ENCODE measurements around the gene IRX4.
A peak's percentile ranks its signal among the peaks of the same experiment; 100 is the strongest.

Gene IRX4

GRCh38 chr5:1882337-1883119, at the start of gene IRX4:
TSS of gene IRX4 (minus strand) at chr5:1882925. CDS start at chr5:1882647, 278 bp downstream.
- DNase-seq = peak; percentile 50

DNA sequence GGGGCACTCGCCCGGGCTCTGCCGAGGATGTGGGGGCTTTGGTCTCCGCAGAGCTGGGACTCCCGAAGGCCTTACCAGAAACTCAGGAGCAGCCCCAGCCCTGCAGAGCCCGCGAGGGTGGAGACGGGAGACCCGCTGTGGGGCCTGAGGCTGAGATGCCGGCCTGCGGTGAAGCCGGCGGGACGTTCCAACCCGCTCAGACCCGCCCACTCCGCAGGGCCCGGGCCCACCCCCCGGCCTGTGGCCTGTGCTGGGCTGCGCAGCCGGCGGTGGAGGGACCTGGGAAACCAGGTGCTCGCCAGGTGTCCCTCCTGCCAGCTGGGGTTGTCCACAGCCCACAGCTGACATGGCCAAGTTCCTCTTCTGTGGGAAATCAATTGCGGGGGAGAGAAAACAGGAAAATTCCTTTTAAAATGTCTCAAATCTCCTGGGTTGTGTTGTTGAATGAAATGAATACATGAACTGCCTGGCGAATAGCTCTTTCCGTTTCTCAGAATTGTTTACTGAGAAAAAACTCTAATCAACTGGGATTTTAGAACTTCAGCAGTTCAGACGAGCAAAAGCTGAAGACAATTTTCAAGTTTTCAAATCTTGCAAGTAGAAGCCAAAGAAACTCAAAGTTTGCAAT, 49.0 kb upstream of the IRX4 start:
- no peak for DNase-seq

DNA sequence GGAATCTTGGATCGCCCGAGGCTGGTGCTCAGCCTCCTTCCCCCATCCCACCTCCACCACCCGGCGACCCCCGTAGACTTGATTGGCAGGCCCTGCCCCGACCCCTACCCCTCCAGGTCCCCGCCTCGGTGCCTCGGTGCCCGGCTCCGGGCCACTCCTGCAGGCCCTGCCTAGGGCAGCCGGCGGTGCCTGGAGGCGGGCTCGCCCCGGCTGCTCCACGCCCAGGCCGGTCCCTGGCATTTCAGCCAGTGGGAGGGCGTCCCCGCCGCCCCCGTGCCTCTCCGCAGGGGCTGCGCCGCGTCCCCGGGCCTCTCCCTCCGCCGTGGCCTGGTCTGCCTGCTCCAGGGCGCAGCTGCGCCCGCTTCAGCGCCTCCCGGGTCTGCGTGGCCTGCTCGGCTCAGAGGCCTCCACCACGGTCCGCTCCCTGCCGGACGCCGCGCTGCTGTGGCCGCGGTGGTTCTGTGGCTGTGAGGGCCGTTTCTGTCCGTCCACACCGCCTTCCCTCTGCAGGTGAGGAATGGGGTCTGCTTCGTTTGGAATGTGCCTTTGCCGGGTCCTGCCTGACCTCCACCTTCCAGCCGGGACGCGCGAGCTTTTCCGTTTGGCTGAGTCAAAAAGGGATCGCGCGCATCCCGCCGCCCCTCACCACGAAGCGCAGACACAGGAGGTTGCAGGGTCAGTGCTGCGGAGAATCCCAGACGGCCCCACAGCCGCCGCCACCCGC, 48.3 kb upstream of the IRX4 start:
- no peak for DNase-seq

DNA sequence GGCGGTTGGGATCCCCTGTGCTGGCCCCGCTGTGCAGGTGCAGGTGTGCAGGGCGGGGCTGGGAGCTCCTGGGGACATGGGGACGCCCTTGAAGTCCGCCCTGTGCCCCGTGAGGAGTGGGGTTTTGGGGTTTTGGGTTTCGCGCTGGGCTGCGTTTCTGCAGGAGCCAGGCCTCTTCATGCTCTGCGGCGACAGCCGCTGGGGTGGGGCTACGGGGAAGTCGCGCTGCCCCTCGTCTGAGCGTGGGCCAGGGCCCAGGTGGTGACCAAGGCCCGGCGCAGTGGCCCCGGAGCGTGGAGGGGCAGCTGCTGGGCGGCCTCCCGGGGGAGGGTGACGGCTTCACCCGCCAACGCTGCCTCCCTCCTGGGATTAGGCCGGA, 47.8 kb upstream of the IRX4 start:
- no peak for DNase-seq

- DNase-seq = no peak
These were observed 46.6 kb upstream of the IRX4 start for GRCh38 chr5:1929108-1929991.

DNA sequence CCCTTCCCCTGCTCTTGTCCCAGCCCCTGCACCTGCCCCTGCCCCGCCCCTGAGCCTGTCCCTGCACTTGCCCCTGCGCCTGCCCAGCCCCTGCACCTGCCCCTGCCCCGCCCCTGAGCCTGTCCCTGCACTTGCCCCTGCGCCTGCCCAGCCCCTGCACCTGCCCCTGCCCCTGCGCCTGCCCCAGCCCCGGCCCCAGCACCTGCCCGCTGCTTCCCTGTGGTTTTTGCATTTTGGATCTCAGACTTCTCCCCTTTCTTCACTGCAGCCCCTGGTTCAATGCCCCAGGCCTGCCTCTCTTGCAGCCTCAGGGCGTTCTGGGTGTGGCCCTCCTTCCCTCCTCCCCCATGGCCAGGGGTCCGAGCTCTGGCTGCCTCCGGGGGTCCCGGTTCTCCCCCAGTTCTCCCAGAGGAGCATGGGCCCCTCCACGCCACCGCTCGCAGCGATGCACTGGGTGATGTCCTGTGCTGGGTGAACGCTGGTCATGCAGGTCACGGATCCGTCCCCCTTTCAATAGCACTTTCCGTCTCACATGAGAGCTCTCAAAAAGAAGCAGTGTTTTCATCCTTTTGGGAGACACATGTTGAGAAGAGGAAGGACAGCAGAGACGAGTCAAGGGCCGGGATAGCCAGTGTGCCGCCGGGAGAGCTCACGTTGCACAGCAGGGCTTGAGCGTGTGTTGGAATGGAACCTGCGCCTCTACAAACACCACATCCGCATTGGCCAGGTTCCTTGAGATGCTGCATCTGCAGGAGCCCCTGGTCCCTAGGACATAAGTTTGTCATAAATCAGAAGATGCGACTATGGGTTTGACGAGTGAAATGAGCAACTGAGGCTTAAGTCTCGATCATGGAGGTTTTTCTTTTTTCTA, 44.0 kb upstream of the IRX4 start:
- no peak for DNase-seq

DNA sequence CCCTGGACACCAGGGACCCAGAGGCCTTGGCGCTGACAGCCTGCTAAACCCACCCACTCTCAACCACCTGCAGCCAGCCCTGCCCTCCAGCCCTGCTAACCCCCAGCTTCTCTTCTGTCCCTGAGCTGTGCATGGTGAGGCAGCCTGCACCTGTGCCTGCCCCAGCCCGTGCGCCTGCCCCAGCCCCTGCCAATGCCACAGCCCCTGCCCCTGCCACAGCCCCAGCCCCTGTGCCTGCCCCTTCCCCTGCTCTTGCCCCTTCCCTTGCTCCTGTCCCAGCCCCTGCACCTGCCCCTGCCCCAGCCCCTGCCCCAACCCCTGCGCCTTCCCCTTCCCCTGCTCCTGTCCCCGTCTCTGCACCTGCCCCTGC, 43.3 kb upstream of the IRX4 start:
- no peak for DNase-seq

DNA sequence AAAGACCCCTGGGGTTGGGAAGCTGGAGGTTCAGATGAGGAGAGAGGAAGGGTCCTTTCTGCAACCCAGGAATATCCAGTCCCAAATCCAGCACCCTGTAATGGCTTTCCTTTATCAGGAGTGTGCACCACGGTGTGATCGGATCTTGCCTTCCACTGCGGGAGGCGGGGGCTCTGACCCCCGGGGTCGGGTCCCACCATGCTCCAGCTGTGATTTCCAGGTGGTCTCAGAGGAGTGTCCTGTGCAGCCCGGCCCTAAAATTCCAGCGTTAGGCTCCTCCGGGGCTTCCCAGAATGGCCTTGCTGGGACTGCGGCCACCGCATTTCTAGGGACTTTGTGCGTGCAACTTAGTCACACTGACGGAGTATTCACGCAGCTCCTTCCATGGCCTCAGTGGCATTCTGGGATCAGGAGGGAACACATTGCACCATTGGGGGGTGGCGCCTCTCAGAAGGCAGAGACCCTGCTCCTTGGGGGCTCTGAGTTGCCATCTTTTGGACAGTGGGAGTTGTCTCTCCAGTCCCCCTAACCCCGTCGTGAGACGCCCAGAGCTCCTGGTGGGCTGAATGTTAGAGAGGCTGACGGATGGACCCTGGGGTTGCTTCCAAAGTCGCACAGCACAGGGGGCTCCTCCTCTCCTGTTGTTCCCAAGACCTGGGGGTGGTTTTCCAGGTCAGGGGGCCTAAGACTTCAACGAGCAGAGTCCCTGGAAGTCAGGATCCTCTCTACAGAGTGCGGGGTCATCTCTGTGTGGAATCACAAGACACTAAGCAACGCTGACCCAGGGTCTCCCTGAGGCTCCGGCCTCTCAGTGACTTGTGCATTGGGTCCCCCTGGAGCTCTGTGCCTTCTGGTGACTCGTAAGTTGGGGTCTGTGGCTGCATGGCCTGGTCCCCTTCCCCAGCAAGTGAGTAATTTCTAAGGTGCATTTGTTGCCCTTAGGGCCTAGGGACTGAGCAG, 42.7 kb upstream of the IRX4 start:
- DNase-seq = no peak

- DNase-seq = no peak
These were observed 41.0 kb upstream of the IRX4 start for GRCh38 chr5:1923766-1924165.

- no peak for DNase-seq
These were observed 40.6 kb upstream of the IRX4 start for GRCh38 chr5:1923341-1923740.

DNA sequence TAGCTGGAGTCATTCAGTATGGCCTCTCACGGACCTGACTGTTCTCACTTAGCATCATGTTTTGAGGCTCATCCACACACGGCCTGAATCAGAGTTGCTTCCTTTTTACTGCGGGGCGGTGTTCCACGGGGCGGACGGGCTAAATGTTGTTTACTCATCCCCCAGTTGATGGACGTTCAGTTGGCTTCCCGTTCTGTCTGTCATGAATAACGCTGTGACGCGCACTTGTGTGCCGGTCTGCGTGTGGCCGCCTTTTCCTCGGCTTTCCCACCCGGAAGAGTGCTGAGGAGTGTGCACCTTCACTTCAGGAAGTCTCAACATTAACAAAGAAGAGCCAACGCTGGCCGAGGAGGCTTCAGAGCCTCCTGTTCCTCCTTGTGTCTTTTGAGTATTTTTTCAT, 39.0 kb upstream of the IRX4 start:
- no peak for DNase-seq

DNA sequence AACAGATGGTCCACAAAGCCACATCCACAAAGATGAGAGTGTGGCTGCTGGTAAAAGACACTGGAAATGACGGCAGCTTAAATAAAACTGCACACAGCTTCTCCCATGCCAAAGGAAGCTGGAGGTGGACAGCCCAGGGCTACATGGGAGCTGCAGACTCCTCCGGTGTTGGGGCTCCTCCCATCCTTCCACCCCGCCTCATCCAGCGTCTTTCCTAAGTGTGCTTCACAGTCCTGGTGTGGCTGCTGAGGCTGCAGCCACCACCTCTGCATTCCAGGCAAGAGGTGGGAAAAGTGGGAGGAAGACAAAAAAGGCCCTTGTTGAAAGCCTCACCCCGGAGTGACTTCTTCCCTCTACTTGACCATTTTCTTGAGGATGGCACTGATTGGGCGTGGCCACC, 37.0 kb upstream of the IRX4 start:
- no peak for DNase-seq

GRCh38 chr5:1919209-1919566, 36.5 kb upstream of the IRX4 start:
- no peak for DNase-seq

DNA sequence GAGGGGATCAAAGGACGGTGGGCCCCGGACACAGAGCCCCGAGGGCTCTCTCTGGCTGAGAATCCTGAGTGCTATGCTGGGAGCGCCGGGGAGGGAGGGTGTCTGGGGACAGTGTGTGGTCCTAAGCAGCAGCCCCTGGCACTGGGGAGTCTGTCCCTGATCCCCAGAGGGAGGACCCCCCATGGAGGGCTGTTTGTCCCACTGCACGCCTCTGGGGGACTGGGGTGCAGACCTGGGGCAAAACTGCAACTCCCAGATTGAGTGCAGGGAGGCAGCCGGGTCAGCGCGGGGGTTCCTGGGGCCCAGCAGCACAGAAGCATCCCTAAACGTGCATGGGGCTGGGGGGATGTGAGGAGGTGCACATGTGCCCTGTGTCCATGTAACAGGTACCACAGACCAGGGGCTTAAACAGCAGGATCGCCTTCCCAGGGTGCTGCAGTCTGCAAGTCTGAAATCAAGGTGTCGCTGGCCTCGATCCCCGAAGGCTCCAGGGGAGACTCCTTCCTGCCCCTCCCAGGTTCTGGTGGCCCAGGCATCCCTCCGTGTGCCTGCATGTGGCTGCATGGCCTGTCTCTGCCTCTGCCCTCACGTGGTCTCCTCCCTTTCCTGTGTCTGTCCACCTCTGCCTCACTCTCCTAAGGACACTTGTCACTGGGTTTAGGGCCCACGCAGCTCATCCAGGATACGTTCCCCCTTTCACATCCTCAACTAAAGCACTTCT, 35.9 kb upstream of the IRX4 start:
- DNase-seq = no peak

DNA sequence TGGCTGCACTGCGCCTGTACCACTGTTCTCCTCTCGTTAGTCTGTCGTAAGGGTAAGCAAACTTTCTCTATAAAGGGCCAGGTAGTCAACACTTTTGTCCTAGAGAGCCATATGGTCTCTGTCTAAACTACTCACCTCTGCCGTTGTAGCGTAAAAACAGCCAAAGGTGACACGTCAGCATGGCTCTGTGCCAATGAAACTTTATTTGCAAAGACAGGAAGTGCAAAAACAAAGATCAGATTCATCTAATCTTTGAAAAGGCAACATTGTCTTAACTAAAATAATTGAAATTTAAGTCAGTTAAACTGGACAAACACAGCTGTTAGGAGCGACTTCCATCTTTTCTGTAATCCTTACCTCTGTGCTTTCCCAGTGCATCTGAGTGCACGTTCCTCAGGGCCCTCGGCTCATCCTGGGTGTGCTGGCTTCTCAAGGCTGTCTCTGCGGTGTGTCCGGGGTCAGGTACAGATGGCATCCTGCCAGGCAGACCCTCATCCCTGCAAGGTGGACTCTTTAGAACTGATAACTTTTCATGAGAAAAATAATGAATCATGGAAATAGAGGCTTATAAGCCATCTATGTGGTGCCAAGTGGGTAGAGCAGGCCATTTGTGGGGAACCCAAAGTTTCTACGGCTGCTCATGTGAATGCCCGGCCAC, 35.2 kb upstream of the IRX4 start:
- DNase-seq = no peak

- DNase-seq = no peak
These were observed 33.6 kb upstream of the IRX4 start for GRCh38 chr5:1916041-1917001.

GRCh38 chr5:1915316-1915715, 32.6 kb upstream of the IRX4 start:
- DNase-seq = no peak

GRCh38 chr5:1914471-1914870, 31.7 kb upstream of the IRX4 start:
- DNase-seq = no peak

DNA sequence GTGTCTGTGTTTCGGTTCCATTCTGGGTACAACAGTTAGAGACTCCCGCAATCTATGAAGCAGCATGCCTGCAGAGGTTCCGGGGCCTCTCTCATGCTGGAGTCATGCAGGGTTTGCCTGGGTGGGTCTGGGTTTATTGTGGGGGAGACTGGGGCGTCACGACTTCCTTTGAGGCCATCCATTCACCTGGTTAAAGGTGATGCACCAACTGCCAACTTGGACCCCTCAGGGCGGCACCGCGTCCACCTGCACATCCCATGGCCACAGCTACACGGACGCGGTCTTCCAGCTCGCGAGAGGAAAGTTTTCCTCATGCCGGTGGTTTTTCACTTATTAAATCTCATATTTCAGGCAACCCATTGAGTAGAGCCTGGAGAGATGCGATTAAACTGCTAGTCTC, 30.9 kb upstream of the IRX4 start:
- no peak for DNase-seq
